HG02678 (cell line): ENCODE measurements around the gene SPATA13.

Experiments
- ATAC-seq: cut with Tn5 transposase; IDR thresholded peaks from one replicate; pipeline ENCODE4 v1.9.1; 2021; ENCODE audit warnings: mild to moderate bottlenecking, moderate library complexity; ENCODE audit not compliant: unreplicated experiment

Gene SPATA13

DNA sequence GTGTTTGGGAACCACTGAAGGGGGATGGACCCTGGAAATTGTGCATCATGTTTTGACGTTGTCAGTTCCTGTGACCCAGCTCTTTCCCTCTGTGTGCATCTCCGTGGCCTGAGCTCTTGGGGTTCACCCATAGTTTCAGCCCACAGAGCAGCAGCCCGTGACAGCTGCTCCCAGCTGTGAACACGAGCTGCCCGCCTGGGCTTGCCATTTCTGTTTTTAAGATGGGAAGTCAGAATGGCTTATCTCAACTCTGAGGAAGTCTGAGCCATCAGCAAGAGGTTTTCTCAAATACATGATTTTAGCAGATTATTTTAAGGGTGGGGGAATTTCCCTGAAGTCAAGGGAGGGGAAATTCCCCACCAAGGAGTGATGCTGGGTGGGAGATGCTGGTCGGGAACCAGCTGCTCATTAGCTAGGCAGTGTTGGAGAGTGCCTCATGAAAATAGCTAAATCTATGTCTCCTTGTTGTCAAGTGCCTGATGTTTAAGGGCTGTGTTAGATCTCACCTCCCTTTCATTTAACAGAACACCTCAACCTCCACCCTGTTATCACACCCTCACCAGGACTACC is 114.0 kb downstream of the SPATA13 start:
- ATAC-seq: peak; percentile 61

DNA sequence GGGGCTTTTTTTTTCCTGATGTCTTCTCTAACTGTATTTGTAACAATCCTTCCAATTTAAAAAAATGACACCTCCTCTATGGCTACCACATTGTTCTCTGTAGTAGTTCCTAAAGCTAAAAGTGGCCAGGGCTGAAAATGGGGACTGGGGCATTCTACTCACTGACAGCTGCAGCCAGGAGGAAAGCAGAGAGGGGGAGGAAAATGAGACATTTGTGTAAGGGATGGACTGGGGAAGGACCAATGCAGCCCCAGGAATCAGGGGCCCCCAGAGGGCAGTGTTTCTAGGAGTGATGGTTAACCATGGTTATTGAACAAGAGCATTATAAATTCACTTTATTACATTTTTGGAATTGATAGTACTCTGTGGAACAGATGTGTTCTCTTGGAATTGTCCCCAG is 114.5 kb downstream of the SPATA13 start:
- ATAC-seq: no peak

DNA sequence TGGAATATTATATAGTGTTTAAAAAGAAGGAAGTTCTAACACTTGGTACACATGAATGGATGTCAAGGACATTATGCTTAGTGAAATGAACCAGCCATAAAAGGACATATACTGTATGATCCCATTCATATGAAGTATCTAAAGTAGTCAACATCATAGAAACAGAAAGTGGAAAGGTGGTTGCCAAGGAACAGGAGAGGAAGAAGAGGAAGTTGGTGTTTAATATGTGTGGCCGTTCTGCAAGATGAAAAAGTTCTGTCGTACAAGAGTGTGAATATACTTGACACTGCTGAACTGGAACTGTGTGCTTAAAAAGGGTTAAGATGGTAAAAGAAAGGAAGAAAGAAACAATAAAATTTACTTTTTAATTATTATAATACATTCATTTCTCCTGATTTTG is 115.8 kb downstream of the SPATA13 start:
- no peak for ATAC-seq

DNA sequence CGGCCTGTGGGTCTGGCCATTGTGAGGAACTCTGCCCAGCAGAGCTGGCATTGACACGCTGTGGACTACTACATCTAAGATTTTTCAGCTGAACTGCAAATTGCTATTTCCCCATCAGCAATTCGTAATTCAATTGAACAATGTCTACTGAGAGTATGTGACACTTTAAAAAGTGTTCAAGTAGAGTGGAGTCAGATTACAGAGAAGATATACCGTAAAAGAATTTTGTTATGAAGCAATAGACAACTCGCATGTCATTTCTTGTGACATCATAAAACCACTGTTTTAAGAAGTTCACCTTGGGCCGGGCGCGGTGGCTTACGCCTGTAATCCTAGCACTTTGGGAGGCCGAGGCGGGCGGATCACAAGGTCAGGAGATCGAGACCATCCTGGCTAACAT is 116.3 kb downstream of the SPATA13 start:
- no peak for ATAC-seq

DNA sequence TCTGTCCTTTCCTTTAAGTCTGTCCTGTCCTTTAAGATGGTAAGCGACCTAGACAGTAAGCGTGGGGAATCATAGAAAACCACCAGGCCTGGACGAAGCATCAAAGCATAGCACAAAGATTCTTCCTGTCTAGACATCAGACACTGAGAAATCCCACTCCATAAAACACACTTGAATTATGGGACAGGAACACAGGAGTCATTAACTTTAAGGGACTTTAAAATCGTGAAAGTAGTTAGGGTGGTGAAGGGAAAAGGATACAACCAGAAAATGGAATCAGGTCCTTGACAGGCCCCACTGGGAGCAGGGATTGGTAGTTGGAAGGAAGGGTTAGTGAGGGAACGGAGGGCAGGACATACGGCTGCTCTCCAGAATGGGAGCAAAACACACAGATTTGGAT is 117.2 kb downstream of the SPATA13 start:
- ATAC-seq: no peak

DNA sequence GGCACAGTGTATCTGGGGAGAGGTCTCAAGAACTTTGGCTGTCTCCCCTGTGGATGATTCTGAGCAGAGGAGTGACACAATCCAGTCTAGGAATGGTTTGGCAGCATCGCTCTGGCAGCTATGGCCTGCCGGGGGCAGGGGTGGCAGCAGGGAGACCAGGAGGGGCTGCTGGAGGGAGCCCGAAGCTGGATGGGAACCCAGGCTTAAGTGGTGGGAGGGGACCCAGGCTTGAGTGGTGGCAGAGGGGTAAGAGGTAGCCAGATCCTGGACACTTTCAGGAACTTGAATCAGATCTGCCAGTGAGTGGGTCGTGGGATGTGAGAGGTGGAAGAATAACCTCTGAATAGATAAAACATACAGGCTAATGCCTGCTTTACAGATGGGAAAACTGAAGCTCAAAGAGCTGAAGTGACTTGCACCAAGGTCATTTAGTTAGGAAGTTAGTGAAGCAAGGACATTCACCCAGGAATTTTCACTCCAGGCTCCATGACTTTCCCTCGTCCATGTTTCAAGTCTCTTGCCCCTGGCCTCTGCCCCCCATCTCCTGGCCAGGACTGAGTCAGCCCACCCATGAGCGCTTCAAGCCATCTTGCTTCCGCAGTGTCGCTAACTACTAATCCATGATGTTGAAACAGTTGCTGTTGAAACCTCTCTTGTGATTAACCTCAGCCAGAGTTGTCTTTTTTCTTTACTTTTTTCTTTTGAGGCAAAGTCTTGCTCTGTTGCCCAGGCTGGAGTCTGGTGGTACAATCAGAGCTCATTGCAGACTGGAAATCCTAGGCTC is 119.0 kb downstream of the SPATA13 start:
- ATAC-seq: no peak

DNA sequence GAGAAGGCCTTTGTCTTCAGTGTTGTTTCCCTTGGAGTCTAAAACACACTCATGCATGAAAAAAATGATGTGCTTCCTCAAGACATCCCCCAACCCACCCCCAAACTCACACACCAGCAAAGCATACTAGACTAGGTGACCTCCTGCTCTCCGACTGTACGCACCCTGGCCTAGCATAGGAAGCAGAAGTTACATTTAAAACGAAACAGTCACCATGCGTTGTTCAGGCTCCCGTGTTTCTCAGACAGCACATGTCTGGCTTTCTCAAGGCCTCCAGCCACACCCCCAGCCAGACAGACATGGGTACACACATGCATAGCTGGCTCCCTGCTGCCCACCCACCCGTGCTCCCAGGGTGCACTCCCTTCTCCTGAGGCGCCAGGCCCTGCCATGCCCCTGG is 120.2 kb downstream of the SPATA13 start:
- ATAC-seq: no peak

DNA sequence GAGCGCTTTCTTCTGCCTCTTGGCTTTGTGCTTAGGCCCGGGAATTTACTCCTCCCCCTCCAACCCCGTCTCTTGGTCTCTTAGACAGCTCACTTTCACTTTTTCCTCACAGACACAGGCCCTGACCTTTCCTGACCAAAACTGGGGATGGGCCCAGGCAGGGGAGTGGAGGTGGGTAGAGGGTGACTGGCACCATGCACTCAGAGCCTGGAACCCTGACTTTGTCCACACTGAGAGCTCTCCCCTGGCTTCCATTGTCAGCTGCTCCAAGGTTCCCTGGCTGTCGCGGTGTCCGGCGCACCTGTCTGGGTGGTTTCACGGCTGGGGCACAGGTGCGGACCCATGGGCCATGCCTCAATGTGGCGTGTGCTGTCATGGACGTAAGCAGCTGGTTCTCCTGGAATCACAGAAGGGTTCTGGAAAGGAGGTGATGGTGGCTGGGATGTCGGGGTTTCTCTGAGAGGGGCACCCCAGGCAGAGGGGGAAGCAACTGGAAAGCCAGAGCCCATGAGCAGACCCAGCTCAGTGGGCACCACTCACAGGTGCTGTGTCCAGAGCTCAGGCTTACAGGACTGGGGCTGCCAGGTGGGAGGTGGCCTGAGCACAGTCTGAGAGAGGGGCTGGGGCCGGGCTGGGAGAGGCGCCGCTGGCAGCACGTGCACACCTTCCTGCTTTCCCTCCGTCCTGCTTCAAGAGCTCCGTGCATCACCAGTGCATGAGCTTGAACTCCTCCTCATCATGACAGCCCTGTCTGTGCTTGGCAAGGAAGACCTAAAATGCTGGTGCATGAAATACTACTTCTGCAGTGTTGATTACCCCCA is 120.9 kb downstream of the SPATA13 start:
- ATAC-seq: no peak

DNA sequence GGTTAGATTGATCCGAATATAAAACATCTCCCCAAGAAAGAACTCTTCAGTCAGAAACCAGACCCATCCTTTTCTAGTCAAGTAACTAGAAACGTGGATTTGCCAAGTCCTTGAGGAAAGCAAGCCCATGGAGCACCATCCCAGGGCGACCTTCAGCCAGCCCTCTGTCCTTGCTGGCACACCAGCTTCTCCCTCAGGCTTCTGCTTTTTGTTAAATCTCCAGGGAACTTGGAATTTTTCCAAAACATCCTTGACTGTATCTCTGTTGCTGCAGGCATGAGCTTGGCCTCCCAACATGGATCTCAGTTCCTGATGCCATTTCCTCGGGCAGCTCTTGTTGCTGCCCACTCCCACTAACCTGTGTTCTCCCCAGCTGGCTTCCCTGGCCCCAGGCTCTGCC is 121.7 kb downstream of the SPATA13 start:
- ATAC-seq: no peak

DNA sequence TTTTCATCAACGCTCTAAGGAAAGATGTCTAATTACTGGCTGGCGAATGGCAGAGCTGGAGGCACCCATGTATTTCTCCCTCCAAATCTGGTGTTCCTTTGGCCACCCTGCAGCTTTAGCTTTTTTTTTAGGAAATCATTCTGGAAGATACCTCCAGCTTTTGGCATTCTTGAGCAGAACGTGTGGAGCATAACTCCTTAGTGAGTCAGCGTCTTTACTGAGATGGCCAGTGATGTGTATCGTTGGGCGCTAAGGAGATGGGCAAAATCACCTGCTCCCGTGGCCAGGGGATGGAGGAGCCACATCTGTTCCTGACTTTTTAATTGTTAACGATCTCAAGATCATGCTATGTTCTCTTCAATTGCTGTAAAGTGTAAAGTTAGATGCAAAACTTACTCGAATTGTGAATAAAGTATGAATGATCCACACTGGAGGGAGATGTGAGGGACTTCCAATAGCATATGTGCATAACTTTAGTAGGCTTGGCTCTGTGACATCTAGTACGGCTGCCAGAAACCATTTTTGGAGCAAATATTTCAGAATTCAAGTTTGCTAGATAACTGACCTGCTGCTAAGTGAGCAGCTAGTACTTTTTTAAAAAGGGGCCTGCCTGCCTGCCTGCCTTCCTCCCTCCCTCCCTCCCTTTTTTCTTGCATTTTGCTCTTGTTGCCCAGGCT is 124.5 kb downstream of the SPATA13 start:
- ATAC-seq: no peak

DNA sequence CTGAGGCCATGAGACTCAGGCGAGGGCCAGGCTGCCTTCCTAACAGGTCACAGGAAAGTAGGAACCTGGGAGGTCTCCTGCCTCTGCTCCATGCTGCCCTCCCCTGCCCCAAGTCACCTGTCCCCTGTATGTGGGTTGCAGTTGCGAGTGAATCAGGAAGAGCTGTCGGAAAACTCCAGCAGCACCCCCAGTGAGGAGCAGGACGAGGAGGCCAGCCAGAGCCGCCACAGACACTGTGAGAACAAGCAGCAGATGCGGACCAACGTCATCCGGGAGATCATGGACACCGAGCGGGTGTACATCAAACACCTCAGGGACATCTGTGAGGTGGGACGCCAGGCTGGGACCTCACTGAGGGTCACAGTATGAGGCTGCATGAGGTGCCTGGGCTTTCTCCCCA is 126.1 kb downstream of the SPATA13 start:
- no peak for ATAC-seq

DNA sequence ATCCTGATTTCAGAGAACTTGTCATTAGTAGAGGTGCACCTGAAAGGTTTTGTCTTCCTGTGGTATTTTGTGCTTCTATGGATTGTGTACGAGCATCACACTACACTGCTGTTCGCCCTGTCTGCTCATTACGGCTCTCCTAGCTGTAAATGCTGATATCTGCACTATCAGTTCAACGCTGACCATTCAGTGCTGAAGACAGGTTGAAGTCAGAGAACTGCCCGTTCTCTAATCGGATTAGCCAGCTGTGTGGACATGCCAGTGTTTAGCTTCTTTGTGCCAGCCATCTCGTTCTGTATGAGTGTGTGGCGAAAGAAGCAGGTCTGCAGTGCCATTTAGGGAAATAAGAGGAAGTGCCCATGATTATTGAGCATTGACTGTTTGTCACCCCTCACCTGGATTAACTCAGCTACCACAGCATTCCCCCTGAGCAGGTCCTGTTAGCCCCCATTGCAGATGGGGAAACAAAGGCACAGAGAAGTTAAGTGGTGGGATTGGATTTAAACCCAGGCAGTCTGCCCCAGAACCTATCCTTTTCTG is 127.3 kb downstream of the SPATA13 start:
- ATAC-seq: no peak

DNA sequence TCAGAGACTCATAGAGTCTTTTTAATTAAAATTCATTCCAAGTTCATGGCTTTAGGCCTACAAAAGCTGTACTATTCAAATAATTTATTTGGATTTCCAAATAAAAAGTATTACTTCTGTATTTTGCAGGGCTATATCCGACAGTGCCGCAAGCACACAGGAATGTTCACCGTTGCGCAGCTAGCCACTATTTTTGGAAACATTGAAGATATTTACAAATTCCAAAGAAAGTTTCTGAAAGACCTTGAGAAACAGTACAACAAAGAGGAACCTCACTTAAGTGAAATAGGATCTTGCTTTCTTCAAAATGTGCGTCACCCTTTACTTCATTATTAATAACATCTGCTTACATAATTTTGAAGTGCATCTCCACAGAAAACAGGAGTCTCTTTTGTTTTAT is 128.3 kb downstream of the SPATA13 start:
- ATAC-seq: no peak

DNA sequence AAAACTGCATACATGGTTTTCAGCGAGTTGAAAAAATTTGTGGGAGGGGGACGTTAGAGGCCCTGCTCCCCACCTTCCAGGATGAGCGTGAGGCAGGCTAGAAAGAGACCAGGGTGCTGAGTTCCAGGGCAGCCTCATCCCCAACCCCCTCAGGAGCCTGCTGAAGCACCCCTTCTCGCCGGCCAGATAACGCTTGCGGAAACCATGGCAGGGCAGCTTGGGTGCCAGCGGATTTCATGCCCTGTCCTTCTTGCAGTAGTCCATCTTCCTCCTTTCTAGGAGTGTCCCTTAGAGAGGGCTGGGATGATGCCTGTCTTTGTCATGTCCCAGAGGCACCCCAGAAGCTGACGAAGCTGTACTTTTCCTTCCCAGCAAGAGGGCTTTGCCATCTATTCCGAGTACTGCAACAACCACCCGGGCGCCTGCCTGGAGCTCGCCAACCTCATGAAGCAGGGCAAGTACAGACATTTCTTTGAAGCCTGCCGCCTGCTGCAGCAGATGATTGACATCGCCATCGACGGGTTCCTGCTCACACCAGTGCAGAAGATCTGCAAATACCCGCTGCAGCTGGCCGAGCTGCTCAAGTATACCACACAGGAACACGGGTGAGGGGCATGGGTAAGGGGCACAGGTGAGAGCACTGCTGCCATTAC is 129.9 kb downstream of the SPATA13 start:
- ATAC-seq: no peak

DNA sequence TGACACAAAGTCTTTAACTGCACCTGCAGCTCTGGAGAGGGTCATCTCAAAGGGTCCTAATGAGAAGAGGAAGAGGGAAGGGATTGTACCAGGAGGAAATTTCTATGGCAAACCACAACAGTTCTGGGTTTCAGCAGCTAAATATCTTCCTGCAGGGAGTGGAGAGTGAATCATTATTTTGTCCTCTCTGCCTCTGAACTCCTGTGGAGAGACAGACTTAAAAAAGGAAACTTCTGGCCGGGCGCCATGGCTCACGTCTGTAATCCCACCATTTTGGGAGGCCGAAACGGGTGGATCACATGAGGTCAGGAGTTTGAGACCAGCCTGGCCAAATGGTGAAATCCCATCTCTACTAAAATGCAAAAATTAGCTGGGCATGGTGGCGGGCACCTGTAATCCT is 132.0 kb downstream of the SPATA13 start:
- ATAC-seq: no peak

DNA sequence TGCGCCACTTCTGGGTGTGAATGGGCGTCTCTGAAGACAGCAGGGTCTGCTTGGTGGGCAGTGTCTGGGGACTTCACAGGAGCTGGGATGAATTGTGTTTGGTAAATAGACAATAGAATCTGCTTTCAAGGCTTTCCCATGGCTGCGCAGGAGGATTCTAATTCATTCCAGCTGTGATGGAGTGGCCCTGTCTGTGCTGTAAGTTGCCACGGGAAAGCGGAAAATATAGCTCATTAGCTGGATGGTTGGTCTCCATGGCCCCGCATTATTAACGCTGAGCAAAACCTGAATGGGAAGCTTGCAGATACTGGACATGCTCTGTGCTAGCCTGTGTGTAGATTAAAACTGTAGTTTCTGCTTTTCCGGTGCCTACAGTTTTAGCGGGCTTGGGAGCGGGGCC is 133.2 kb downstream of the SPATA13 start:
- ATAC-seq: no peak

DNA sequence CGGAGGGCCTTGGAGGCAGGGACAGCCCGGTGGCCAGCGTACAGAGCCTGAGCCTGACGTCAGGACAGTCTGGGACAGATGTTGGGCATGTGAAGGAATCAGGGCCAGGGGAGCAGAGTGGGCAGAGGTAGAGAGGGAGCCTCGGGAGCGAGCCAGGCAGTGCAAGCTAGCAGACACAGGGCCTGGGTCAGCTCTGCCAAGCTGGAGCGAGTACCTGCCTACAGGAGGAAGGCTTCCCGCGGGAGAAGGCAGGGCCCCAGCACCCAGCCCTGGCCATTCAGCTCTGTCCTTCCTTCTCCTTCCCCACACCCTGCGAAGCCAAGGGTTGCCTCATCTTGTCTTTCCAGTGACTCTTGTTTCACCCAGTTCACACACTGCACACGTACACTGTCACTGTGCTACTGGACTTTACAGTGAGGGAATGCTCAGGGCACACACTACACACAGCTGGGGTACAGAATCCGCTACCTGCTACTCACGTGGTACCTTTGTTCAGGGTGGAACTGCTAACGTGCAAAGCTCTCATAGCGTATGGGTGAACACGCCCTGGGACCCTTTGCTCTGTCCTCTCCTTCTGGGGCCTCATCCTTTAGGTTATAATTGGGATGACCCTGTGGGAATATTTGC is 139.1 kb downstream of the SPATA13 start:
- ATAC-seq: no peak

DNA sequence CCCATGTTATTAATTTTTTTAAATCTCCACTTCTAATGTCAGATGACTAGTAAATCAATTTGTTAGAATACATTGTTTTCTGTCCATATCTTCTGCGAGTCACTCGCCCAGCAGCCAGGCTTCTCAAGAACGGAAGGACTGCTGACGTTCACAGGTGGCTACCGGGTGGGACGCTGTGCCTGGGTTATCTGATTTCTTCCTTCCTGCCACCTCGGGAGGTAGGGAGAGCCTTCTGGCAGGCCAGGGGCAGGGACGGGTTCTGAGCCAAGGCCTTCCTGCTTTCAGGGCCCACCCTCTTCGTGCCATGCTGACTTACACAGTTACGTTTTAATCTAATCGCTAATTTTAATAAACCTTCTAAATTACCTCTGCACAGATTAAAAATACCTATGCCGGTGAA is 140.9 kb downstream of the SPATA13 start:
- ATAC-seq: no peak

DNA sequence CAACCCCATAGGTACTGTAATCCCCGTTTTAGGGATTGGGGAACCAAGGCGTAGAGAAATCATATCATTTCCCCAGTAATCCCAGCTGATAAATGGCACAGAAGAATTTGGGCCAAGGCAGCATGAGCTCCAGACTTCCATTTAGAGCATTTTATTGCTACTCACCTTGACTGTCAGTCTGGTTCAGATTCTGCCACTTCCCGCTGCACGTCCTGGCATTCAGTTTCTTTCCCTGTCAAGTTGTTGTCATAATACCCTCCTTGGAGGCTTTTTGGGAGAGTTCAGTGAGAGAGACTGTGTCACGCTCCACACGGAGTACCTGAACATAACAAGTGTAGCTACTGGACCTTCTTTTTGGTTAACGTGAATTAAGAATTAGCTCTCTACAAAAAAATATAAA is 141.4 kb downstream of the SPATA13 start:
- no peak for ATAC-seq

DNA sequence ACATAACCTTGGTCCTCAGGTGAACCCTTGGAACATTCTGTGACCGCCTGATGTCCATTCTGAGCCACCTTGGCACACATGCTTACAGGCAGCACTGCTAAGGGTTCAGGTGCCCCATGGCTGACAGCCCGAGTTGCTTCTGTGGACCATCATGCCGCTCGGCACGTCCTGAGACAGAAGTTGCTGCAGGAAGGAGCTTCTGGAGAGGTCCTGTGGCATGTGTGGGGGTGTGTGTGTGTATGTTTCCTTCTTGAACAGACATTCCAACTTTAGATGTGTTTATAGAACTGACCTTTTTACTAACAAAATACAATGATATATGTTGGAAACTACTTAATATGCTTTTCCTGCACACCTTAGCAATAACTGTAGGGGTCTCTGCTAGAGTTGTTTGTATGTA is 144.1 kb downstream of the SPATA13 start:
- ATAC-seq: no peak
